Measurements from ENCODE around the gene MINDY4. TPM values are rescaled to one million over a fixed set of nuclear protein-coding genes. Genes with fewer than 3 reads are reported as not detected.
A peak's percentile ranks its signal among the peaks of the same experiment; 100 is the strongest.

Gene MINDY4
- total and polyA plus RNA-seq, 9 donors: 6.9 to 30.3 (median 18.2) TPM

- intact Hi-C loops (cut with DNase I): no loop called here
- Histone ChIP-seq H3K27ac (peak overlapping the region in 1 of 2 donors; percentile 80), H3K9me3 (no peaks in the 10 kb centered on the region), H3K4me1 (ENCODE audit: insufficient read depth) (peaks cover 4% of the 10 kb centered on the region), H3K27me3 (no peaks in the 10 kb centered on the region), H3K36me3 (no peaks in the 10 kb centered on the region), H3K4me3 (peak overlapping the region; percentile 75)
- TF ChIP-seq POLR2A (IDR thresholded peaks at IDR 0.05) (no peak), CTCF (IDR thresholded peaks at IDR 0.05) (no peak), EP300 (IDR thresholded peaks at IDR 0.05) (no peak)
- DNase-seq: peak in 1 of 5 donors; percentile 39
- 1 to 3% (median 3%) methylated on average over 14 to 15 of the region's 15 CpGs for WGBS, 3 donors
Measured at GRCh38 chr7:30771880-30772425, 736 bp downstream of the MINDY4 start.

- no peak for DNase-seq
- TF ChIP-seq POLR2A (IDR thresholded peaks at IDR 0.05): no peak
- no peak for TF ChIP-seq EP300 (IDR thresholded peaks at IDR 0.05)
- no peak for TF ChIP-seq CTCF (IDR thresholded peaks at IDR 0.05)
- Histone ChIP-seq H3K36me3 (no peaks in the 10 kb centered on the region), H3K27ac (no peak overlapping the region), H3K27me3 (no peaks in the 10 kb centered on the region), H3K4me1 (ENCODE audit: insufficient read depth) (peaks cover 10% of the 10 kb centered on the region), H3K9me3 (no peaks in the 10 kb centered on the region), H3K4me3 (no peak overlapping the region)
- intact Hi-C loops (cut with DNase I): no loop called here
- 62 to 85% (median 67%) methylated on average over 5 to 6 of the region's 6 CpGs for WGBS, 3 donors
Measured at GRCh38 chr7:30772984-30773383, 1.8 kb downstream of the MINDY4 start.

DNA sequence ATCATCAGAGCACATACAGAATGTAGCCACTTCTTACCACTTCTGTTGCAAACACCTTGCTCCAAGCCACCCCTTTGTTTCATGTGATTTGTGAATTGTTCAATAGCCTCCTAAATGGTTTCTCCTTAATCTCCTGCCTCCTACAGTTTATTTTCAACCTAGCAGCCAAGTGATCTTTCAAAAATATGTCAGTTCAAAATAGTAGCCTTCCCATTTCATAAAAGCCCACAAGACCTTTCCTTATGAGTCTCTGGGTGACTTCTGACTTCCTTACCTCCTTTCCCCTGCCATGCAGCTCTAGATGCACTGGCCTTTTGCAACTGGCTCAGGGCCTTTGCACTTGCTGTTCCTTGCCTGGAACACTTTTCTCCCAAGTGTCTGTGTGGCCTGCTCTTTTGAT, 4.8 kb downstream of the MINDY4 start:
- peaks cover 12% of the 10 kb centered on the region for H3K4me1 ChIP-seq (ENCODE audit: insufficient read depth)
- H3K9me3 ChIP-seq: no peaks in the 10 kb centered on the region
- no peaks in the 10 kb centered on the region for H3K27me3 ChIP-seq
- TF ChIP-seq CTCF (IDR thresholded peaks at IDR 0.05) (no peak), EP300 (IDR thresholded peaks at IDR 0.05) (no peak), POLR2A (IDR thresholded peaks at IDR 0.05) (no peak)
- H3K4me3 ChIP-seq: no peak overlapping the region
- no peak overlapping the region for H3K27ac ChIP-seq
- intact Hi-C loops (cut with DNase I): no loop called here
- no peak for DNase-seq
- H3K36me3 ChIP-seq: no peaks in the 10 kb centered on the region

GRCh38 chr7:30776971-30777370, 5.8 kb downstream of the MINDY4 start:
- no peaks in the 10 kb centered on the region for H3K9me3 ChIP-seq
- 24 to 32% (median 25%) methylated on average over 4 of the region's 4 CpGs for WGBS, 3 donors
- H3K36me3 ChIP-seq: no peaks in the 10 kb centered on the region
- peak; percentile 46 to 81 (median 74) for DNase-seq
- no peak overlapping the region for H3K27ac ChIP-seq
- H3K4me1 ChIP-seq (ENCODE audit: insufficient read depth): peaks cover 12% of the 10 kb centered on the region
- H3K4me3 ChIP-seq: no peak overlapping the region
- TF ChIP-seq CTCF (IDR thresholded peaks at IDR 0.05) (no peak), EP300 (IDR thresholded peaks at IDR 0.05) (no peak), POLR2A (IDR thresholded peaks at IDR 0.05) (no peak)
- intact Hi-C loops (cut with DNase I): no loop called here
- H3K27me3 ChIP-seq: no peaks in the 10 kb centered on the region
